ENCODE results near the gene SLC39A3.
A peak's percentile ranks its signal among the peaks of the same experiment; 100 is the strongest.

Gene SLC39A3

DNA sequence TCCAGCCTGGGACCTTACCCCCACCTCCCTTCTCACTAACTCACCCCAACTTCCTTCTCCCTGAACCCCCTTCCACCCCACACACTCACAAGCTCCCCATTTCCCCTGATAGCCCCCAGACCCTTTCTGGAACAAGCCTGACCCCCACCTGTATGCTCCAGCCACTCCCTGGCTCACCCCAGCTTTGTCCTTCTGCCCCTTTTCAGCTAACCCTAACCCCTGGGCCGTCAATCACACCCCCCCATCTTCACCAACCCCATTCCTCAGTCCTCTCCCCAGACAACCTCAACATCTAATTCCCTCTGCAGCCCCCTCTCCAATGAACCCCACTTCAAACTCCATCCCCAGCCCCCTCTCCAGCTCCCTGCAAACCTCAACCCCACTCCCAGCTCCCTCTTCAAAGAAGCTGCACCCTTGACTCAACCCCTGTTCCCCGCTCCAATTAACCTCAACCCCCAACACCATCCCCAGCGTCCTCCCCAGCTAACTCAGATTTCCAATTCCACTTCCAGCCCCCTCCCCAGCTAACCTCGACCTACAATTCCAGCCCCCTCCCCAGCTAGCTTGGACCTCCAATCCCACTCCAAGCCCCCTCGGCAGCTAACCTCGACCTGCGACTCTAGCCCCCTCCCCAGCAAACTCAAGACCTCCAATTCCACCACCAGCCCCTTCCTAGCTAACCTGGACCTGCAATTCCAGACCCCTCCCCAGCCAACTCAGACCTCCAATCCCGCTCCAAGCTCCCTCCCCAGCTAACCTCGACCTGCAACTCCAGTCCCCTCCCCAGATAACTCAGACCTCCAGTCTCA is 38.3 kb downstream of the SLC39A3 start:
- DNase-seq = no peak

GRCh38 chr19:2700660-2701360 is 39.0 kb downstream of the SLC39A3 start:
- DNase-seq = peak; percentile 16

GRCh38 chr19:2699413-2700140 is 40.2 kb downstream of the SLC39A3 start:
- DNase-seq = no peak

GRCh38 chr19:2694196-2694595 is 45.6 kb downstream of the SLC39A3 start:
- DNase-seq = no peak

DNA sequence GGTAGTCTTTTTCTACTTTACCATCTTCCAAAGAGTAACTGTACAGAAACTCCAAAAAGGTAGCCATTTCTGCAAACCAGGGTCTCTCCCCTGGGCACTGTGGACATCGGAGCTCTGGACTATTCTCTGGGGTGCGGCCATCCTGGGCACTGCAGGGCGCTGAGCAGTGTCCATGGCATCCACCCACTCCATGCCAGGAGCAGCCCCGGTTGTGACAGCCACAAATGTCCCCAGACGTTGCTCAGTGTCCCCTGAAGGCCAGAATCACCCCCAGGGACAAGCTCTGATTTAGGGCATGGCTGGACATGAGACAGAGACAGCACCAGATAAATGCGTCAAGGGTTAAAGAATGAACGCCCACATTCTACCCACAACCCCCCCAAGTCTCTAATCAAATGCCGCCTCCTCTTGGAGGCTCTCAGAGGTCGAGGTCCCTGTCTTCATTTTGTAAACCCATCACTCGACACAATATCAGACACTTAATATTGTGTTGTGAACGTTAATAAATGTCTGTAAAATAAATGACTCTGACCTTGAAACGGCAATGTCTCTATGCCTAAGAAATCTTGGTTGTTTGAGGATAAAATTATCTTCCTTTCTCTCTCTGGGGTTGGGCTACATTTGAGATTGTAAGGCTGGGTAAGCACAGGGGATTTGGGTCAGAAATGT is 46.2 kb downstream of the SLC39A3 start:
- DNase-seq = no peak

DNA sequence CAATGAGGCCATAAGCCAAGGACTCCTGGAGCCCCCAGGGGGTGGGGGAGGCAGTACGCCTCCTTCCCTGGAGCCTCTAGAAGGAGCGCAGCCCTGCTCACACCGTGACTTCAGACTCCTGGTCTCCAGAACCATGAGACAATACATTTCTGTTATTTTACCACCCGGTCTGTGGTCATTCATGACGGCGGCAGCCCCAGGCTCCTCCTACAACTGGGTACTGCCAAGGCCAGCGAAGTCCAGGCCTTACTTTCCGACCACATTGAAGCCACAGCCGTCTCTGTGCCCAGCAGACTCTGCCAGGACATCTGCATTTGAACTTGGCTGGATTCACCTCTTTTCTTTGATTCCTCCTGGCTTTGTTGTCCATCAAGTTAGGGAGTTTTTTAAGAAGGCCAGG is 47.9 kb downstream of the SLC39A3 start:
- DNase-seq = no peak

- DNase-seq = no peak
These were observed 49.0 kb downstream of the SLC39A3 start for GRCh38 chr19:2690856-2691255.

DNA sequence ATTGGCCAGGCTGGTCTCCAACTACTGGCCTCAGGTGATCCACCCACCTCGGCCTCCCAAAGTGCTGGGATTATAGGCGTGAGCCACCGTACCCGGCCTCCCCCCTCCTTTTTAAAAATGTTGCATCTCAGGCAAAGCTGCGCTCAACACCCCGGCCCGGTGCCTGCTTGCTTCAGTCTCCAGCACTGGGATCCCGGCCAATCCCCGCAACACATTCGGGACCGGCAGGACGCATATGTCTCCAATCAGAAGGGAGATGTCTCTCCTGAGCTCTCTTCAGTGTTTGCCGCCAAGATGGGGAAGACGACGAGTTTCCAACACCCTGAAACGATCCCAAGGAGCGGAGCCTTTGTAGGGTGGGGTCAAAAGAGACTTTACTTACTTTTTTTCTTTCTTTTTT is 53.5 kb downstream of the SLC39A3 start:
- DNase-seq = no peak

GRCh38 chr19:2685204-2685704 is 54.6 kb downstream of the SLC39A3 start:
- no peak for DNase-seq

DNA sequence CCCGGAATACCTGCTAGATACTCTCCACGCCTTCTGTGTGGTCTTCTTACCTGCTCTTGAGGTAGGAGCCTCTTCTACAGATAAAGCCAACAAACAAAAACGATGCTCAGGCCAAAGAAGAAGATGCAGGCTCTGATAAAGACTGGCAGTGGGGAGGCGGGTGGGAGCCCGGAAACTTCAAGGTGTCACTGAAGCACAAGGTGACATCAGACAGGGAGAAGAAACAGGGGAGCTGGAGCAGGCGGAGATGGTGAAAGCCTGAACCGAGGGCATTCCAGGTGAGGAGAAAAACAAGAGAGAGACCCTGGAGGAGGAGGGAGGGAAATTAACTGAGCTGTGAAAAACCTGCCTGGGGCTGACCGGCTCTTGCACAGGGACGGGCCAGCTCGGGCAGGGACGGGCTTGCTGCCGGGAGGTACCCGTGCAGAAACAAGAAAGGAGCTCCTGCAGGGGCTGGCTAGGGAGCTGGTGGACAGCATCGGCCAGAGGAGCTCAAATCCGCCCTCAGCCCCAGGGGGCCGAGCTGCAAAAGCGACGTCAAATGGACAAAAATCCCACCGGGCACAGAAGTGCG is 56.3 kb downstream of the SLC39A3 start:
- peak; percentile 36 for DNase-seq
